ENCODE data around the gene PRDM16. TPM values are rescaled to one million over a fixed set of nuclear protein-coding genes. Genes with fewer than 3 reads are reported as not detected.

PRDM16 gene
- total RNA-seq, 1 experiment from 2014 or later: 0.17 TPM

GRCh38 chr1:3234281-3234680 lies 165.3 kb downstream of the PRDM16 start:
- Histone ChIP-seq H2AK5ac (ENCODE audit: insufficient read length, low read length) (no peak overlapping the region), H3K79me1 (ENCODE audit: insufficient read depth, low read depth, low read length, poor library complexity, severe bottlenecking) (no peaks in the 10 kb centered on the region), H3T11ph (ENCODE audit: low read length) (no peak overlapping the region), H3K14ac (ENCODE audit: insufficient read depth, low read length) (no peak overlapping the region), H2BK120ac (ENCODE audit: low read depth, low read length, poor library complexity, severe bottlenecking) (no peak overlapping the region), H4K20me1 (ENCODE audit: control insufficient read depth, insufficient read depth, insufficient read length) (no peaks in the 10 kb centered on the region), H3K18ac (ENCODE audit: insufficient read length, low read depth, low read length) (no peak overlapping the region), H3K23me2 (ENCODE audit: insufficient read length, low read depth, low read length, poor library complexity, severe bottlenecking) (no peaks in the 10 kb centered on the region), H2BK12ac (ENCODE audit: insufficient read length, low read depth, low read length) (no peak overlapping the region), H4K5ac (ENCODE audit: insufficient read length, low read depth, low read length) (no peak overlapping the region), H3K4ac (ENCODE audit: low read depth, low read length) (no peak overlapping the region), H3K4me2 (ENCODE audit: insufficient read depth, insufficient read length, low read length) (no peak overlapping the region), H2BK5ac (ENCODE audit: insufficient read length, low read length) (no peak overlapping the region), H4K91ac (ENCODE audit: insufficient read length, low read depth, low read length) (no peak overlapping the region), H3K27me3 (ENCODE audit: insufficient read depth, low read length) (no peaks in the 10 kb centered on the region), H3K79me2 (ENCODE audit: insufficient read depth, low read length) (no peaks in the 10 kb centered on the region), H3K27ac (ENCODE audit: insufficient read length, low read depth, low read length) (no peak overlapping the region), H3K9me3 (ENCODE audit: control insufficient read depth, low read depth, low read length) (no peaks in the 10 kb centered on the region), H2BK20ac (ENCODE audit: low read depth, low read length, poor library complexity, severe bottlenecking) (no peak overlapping the region), H3K23ac (ENCODE audit: insufficient read length, low read depth, low read length) (no peak overlapping the region), H3K4me1 (ENCODE audit: insufficient read depth, low read length) (no peaks in the 10 kb centered on the region), H4K8ac (replicated peaks; ENCODE audit: insufficient read length, low read depth, low read length) (no peak overlapping the region), H2AFZ (ENCODE audit: low read length) (no peak overlapping the region), H3K56ac (ENCODE audit: insufficient read length, low read depth, low read length) (no peak overlapping the region), H3K9ac (ENCODE audit: extremely low read depth, insufficient read length, low read length) (no peak overlapping the region), H2BK15ac (ENCODE audit: low read depth, low read length) (no peak overlapping the region)
- WGBS (ENCODE audit: extremely low coverage, insufficient read length, low lambda C conversion rate): no CpG with 5 or more reads among the region's 15 CpGs
- Mint-ChIP-seq H3K27ac (no peak overlapping the region), H3K4me3 (no peak overlapping the region), H3K9me3 (no peaks in the 10 kb centered on the region), H3K36me3 (ENCODE audit: insufficient read depth in 1 of 3, low read depth in 3 of 3) (no peaks in the 10 kb centered on the region), H3K4me1 (peaks cover 4 to 18% of the 10 kb centered on the region in 2 experiments), H3K27me3 (ENCODE audit: low read depth) (no peaks in the 10 kb centered on the region; the same call in 1 of the 2 replicates)
- no peak for TF ChIP-seq CTCF (conservative IDR thresholded peaks at IDR 0.05)
- no peak for DNase-seq

Data from H9 (cell line).